HEK293 (cell line): ENCODE measurements around the gene ARHGEF11.

Experiments used
- CTCF ChIP-seq: fragments of 450-650 bp; formaldehyde crosslinking; IDR thresholded peaks from 2 replicates; pipeline ENCODE4 v1.5.1; 2016; ENCODE audit warnings: missing biosample characterization, missing genetic modification characterization
- SP2 ChIP-seq: fragments of 450-650 bp; formaldehyde crosslinking; IDR thresholded peaks from 2 replicates; pipeline ENCODE4 v1.5.1; 2016; ENCODE audit warnings: missing biosample characterization, missing genetic modification characterization
- ZFP41 ChIP-seq: fragments of 450-650 bp; formaldehyde crosslinking; IDR thresholded peaks from 2 replicates; pipeline ENCODE4 v1.5.1; 2016; ENCODE audit warnings: missing biosample characterization, missing genetic modification characterization, borderline replicate concordance
- ZNF138 ChIP-seq: fragments of 450-650 bp; formaldehyde crosslinking; IDR thresholded peaks from 2 replicates; pipeline ENCODE4 v1.5.1; 2016; ENCODE audit warnings: missing biosample characterization, missing genetic modification characterization, borderline replicate concordance
- ZNF214 ChIP-seq: fragments of 450-650 bp; formaldehyde crosslinking; IDR thresholded peaks from 2 replicates; pipeline ENCODE4 v1.5.1; 2017; ENCODE audit warnings: missing biosample characterization, mild to moderate bottlenecking, missing genetic modification characterization, borderline replicate concordance
- ZNF239 ChIP-seq: fragments of 450-650 bp; formaldehyde crosslinking; IDR thresholded peaks from 2 replicates; pipeline ENCODE4 v1.5.1; 2016; ENCODE audit warnings: missing biosample characterization, missing genetic modification characterization
- ZNF274 ChIP-seq, 2 experiments: fragments of 200-500 bp in 1 of 2; fragments of 450-650 bp in 1 of 2; sonication (Bioruptor generic) in 1 of 2; formaldehyde crosslinking in 1 of 2; IDR thresholded peaks; 2 replicates each; pipeline versions ENCODE4 v1.5.1 to v1.6.1; 2014 to 2016; ENCODE audit warnings: borderline replicate concordance in 1 of 2, inconsistent platforms in 1 of 2, low read length in 1 of 2, missing biosample characterization in 1 of 2, missing genetic modification characterization in 1 of 2

- TF ChIP-seq ZNF138 (no peak), CTCF (tag by site-specific recombination) (no peak), ZNF214 (tag by site-specific recombination) (no peak), ZNF274 (IDR thresholded peaks at IDR 0.05; ENCODE audit: low read length) (no peak), ZNF274 (tag by site-specific recombination; IDR thresholded peaks at IDR 0.05; ENCODE audit: borderline replicate concordance) (no peak), ZFP41 (no peak), SP2 (tag by site-specific recombination) (no peak), ZNF239 (tag by site-specific recombination) (no peak)
These were observed 94.2 kb downstream of the ARHGEF11 start for GRCh38 chr1:156951371-156951770.
